Urothelium cell line (cell line): ENCODE results near the gene PLA2G4D.

Experiments
- DNase-seq: peaks from one replicate; pipeline ENCODE4 v3.0.0; 2011; ENCODE audit warnings: low spot score, mixed read lengths
- FAIRE-seq: peaks from 2 replicates; lab custom pipeline; 2011; peaks lifted over from hg19 to GRCh38; lab: Jason Lieb, UNC

The PLA2G4D gene, protein sequence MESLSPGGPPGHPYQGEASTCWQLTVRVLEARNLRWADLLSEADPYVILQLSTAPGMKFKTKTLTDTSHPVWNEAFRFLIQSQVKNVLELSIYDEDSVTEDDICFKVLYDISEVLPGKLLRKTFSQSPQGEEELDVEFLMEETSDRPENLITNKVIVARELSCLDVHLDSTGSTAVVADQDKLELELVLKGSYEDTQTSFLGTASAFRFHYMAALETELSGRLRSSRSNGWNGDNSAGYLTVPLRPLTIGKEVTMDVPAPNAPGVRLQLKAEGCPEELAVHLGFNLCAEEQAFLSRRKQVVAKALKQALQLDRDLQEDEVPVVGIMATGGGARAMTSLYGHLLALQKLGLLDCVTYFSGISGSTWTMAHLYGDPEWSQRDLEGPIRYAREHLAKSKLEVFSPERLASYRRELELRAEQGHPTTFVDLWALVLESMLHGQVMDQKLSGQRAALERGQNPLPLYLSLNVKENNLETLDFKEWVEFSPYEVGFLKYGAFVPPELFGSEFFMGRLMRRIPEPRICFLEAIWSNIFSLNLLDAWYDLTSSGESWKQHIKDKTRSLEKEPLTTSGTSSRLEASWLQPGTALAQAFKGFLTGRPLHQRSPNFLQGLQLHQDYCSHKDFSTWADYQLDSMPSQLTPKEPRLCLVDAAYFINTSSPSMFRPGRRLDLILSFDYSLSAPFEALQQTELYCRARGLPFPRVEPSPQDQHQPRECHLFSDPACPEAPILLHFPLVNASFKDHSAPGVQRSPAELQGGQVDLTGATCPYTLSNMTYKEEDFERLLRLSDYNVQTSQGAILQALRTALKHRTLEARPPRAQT

DNA sequence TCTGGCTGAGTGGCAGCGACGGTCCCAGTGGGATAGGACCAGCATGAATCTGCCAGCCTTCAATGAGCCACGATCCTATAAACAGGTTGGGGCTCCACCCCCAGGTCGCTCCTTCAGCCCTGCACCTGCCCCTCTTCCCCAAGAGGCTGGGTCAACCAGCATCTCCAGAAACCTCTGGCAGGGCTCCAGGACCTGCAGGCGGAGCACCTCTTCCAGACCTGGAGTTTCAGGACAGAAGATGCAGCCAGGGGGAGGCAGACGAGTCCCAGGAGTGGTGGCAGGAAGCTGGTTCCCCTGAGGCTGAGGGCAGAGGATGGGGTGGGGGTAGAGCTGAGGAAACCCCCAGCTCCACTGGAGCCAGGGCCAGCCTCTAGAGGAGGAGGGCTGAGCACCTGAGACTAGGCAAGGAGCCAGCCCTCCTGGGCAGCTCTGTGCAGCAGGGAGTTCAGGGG is at the start of gene PLA2G4D:
Gene PLA2G4D (minus strand): TSS at position 51 of the 452 bp plus-strand sequence. CDS start 103 bp downstream, outside the sequence.
- DNase-seq = no peak
- no peak for FAIRE-seq

DNA sequence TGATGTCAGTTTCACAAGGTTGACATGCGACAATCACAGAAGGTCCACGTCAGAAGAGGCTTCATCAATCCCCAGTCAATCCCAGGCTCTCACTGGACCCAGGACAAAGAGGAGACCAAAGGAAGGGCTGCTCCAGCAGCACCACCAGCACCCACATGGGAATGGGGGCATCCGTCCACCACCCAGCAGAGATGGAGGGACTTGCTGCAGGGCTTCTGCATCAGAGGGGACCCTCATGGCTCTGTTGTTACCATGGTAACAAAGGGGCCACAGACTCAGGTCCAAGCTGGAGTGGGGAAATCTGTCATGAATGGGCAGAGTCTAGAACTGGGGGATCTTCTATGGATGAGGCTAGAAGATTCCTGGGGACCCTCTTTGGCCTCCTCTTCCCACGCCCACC is 49.0 kb upstream of the PLA2G4D start:
- no peak for FAIRE-seq
- DNase-seq = no peak

DNA sequence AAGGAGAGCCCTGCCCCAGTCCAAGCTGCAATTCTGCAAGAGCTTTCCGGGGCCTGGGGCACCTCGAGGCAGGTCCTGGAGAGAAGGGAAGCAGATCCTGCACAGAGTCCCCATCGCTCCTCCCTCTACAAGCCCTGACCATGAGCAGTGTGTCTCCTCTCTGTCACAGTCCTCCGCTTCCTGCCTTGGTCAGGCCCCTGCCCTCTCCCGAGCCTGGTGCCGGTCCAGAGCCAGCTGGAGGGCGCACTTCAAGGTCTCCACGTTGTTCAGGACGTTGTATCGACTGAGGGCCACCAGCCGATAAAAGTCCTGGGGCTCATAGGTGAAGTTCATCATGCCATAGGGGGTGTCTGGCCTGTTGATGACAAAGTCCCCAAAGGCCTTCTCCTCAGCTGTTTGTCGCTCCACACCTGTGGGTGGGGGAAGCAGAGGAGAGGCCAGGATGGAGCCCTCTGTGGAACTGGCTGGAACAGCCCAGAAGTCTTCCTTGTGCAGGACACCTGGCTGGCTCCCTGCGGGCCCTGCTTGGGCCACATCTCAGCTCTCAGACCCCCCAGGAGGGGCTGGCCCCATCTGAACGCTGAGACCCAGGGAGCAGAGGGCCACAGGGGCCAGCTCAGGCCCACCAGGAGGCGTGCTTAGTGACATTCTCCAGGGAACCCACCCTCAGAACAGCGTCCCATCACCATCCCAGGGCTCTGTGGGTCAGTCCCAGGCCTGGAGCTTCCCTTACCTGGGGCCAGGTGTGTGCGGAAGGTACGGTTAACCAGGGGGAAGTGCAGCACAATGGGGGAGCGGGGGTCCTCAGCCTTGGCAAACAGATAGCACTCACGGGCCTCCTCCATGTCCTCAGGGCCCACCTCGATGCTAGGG is 47.7 kb upstream of the PLA2G4D start:
- DNase-seq (no peak), FAIRE-seq (no peak)

DNA sequence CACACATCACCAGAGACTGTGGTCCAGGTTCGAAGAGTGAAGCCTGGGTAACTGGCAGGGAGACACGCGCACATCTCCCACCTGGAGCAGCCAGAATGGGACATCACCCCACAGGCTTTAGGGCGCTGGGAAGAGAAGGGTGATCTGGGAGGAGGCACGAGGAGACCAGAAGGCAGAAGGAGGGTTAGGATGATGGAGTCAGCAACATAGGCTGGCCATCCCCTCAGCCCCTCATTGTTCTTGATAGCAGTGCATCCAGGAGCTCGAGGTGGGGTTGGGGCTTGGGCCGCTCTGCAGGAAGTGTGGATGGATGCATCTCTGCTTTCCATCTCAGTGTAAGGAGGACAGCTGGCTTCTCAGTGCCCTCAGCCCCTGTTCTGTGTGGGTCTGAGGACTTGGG is 46.9 kb upstream of the PLA2G4D start:
- FAIRE-seq = no peak
- no peak for DNase-seq

DNA sequence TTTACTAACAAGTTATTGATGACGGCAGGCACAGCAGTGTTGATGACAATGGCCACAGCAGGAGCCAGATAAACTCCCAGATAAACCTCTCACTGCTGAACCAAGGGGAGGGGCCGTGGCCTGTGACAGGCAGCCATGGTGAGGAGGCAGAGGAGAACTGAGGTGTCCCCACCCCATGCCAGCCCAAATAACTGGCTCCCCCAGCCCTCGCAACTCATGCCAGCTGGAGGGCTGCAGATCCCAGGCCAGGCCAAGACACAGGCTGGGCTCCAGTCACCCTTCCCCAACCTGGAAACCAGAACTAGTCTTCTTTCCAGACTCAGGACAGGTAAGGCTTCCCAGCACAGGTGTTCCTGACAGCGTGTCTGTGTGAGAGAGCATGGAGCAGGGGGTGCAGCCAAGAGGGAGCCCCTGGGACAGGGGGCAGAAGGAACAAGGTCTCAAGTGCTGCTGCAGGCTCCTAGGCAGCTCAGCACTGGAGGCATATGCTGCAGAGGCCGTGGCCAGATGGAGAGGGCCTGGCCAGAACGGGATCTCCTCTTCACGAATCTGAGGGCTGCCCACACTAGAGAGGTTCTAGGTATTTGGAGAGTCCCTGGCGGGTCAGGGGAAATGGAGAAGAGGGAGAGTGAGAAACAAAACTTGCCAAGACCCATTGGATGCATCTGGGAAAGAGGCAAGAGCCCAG is 46.2 kb upstream of the PLA2G4D start:
- no peak for FAIRE-seq
- no peak for DNase-seq

DNA sequence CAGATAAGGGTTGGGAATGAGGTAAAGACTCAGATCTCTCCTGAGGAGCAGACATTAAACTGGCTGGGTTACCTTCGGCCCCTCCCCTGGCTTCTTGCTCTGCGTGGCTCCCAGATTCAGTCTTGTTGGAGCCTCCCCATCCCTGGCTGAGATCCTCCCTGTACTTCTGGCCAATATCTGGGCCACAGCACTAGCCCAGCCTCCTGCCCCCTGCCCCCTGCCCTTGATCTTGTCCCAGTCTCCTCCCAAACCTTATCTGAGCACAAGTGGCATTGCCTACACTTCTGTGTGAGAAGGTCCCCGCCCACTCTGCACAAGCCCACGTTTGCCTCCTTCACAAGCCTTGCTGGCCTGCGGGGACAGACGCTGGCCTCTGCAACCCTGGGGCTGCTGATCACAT is 45.2 kb upstream of the PLA2G4D start:
- DNase-seq (no peak), FAIRE-seq (no peak)

DNA sequence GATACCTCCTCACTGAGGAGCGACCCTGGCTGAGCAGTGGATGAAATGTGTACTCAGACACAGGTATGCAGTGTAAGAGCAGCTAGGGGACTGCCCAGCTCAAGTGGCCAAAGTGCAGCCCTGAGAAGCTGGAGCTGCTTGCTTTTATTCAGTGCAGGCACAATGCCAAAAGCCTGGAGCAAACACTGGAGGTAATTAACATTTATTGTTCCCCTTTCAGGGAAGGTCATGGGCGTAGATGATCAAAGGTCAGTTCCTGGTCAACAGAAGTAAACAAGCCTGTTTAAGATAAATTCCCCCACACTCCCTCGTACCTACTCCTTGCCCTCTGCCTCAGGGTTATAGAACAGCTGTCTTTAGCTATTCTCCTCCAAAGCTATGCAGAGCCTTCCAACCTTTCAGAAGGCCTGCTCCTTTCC is 44.6 kb upstream of the PLA2G4D start:
- FAIRE-seq = no peak
- DNase-seq = no peak

DNA sequence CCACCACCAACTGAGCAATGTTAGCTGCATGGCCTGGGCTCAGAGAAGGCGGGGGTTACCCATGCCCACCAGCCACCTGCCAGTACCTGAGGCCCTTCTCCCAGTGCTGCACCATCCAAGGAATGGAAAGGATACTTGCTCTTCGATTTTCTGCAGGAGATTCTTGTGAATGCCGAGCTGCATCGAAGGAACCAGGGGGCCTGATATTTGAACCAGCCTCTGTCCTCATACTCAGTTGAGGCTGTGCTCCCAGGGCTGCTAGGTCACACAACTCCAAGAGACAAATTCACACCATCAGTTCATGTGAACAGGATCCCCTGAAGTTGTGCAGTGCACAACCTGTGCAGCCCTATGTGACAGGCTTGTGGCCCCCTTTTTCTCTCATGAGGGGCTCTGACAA is 44.0 kb upstream of the PLA2G4D start:
- no peak for FAIRE-seq
- DNase-seq = no peak

DNA sequence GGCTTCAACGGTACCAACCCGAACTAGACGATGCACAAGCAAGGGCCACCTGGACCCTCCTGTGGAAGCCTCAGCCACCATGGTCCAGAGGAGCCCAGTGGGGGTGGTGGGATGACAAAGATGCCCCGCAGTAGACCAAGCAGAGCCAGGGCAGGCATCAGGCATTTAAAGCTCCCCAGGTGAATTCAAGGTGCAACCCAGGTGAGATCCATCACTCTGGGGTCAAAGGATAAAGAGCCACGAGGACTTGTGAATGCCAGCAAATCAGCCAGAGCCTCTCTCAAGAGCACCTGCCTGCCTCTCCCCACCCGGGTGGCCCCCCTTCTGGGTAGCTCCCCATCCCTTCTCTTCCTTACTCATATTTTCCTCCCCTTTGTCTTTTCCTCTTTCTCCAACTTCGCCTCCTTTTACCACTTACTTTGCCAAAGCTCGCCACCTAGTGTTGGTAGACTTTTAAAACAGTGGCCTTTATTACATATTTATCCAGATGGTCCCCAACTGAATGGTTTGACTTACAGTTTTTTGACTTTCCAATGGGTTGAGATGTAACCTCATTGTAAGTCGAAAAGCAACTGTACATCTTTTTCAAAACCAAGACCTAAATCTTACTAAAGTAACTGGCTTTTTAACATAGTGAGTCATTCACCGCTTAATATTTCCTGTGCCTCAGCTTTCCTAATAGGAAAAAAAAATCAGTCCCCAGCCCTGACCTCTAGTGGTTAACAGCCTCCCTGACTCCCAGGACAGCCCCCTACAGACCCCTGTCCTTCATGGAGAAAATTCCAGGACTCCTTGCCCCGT is 43.3 kb upstream of the PLA2G4D start:
- peak; percentile 56 for DNase-seq
- no peak for FAIRE-seq

DNA sequence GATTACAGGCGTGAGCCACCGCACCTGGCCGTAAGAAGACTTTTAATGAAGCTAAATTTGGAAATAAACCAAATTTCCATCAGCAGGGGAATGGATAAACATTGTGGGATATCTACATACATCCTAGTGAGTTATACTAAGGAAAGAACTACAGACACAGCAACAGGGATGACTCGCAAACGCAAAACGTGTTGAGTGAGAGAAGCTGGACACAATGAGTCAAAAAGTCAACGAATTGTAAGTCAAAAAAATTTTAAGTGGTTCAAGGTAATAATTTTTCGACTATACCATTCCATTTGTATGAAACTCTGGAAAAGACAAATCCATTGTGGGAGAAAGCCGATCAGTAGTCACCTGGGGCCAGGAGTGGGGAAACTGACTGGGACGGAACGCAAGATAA is 42.2 kb upstream of the PLA2G4D start:
- FAIRE-seq = no peak
- DNase-seq = no peak

DNA sequence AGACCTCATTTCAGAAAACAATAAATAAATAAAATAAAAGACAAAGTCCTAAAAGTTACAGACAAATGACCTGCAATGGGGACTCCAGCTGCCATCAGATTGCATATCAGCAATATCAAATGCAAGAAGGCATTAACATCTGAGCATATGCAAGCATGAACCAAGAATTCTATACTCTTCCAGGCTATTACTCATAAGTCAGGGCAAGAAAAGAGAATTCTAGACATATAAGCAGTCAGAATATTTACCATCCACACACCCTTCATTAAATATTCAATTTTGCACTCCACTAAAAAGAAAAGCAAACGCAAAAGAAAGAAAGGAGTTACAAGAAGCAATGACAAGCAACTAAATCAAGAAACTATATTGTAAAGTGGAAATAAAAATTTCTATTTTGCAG is 41.0 kb upstream of the PLA2G4D start:
- FAIRE-seq (no peak), DNase-seq (no peak)

DNA sequence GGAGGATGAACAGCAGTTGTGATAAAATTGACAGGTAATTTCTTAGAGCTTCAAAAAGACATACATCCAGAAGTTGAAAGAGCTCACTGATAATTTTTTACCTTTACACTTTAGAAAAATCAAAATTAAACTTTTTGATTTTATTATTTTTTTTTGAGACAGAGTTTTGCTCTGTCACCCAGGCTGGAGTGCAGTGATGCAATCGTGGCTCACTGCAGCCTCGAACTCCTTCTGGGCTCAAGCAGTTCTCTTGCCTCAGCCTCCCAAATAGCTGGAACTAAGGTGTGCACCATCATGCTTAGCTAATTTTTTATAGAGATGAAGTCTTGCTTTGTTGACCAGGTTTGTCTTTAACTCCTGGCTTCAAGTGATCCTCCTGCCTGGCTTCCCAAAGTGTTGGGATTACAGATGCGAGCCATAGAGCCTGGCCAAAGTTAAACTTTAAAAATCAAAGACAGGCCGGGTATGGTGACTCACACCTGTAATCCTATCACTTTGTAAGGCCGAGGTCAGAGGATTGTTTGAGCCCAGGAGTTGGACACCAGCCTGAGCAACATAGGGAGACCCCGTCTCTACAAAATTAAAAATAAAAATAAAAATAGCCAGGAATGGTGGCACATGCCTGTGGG is 40.4 kb upstream of the PLA2G4D start:
- no peak for DNase-seq
- no peak for FAIRE-seq

DNA sequence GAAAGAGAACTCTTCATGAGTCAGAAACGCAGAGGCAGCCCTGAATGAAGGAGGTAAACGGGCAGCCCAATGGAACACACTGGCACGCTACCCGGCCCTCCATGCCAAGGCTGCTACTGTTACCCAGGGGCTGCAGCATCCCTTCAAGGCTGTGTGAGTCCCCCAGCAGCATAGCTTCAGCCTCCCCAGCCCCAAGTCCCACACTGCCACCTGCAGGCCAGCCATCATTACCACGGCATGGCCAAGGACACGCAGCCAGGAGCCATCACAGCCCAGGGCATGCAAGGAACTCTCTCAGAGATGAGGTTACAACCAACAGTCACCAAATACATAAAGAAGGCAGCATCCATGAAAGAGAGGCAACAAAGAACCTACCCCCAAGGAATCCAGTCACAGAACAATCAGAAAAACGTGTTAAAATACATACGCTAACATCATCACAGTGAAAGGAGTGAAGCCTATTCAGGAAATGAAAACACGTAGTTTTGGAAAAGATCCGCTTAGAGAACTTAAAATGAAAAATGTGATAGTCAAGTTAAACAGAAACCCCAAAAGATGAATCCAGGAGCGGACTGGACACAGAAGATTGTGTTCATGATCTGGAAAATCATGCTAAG is 39.6 kb upstream of the PLA2G4D start:
- DNase-seq = peak; percentile 74
- peak; percentile 91 for FAIRE-seq

DNA sequence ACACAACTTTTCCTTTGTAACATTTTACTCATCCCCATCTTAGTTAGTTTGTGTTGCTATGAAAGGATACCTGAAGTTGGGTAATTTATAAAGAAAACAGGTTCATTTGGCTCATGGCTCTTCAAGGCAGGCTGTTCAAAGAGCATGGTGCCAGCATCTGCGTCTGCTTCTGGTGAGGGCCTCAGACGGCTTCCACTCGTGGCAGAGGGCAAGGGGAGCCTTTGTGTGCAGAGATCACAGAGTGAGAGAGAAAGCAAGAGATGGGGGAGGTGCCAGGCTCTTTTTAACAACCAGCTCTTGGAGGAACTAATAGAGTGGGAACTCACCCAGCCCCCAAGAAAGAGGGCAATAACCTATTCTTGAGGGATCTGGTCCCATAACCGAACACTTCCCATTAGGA is 39.0 kb upstream of the PLA2G4D start:
- no peak for FAIRE-seq
- no peak for DNase-seq

DNA sequence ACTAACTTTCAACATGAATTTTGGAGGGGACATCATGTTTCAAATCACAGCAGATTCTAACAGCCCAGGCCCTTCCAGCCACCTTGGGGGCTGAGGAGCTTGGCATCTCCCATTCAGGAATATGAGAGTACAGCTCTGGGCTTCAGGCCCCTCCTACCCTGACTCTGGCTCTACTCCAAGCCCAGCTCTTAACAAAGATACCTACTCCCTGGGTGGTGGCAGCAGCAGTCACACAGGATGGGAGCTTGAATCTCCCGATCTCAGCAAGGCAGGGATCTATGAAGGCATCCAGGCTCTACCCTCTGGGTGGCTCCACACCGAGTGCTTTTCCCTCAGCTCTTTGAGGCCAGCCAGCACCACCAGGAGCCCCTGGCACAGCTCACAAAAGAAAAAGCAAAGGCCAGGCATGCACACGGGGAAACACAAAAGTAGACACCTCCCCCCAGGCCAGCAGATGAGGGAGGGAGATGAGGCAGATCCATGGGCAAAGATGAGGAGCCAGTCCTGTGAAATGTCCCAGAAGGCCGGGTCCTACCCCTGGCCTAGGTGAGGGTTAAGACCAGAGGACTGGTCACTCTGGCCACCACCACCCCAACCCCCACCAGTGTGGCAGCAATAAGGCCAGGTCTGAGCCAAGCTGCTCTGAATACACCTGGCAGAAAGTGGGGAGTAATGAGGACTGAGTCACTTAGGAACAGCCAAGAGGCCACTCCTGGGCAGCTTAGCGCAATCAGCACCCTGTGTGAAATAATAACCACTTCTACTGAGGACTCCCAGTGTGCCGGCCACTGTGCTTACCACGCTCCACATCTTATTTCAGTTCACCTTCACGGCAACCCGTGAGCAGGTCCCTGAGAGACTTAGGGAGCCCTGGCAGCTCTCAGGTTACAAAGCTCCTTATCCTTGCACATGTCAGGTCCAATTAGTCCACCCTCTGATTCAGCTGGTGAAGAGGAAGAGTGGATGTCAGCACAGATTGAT is 37.8 kb upstream of the PLA2G4D start:
- DNase-seq (no peak), FAIRE-seq (no peak)

DNA sequence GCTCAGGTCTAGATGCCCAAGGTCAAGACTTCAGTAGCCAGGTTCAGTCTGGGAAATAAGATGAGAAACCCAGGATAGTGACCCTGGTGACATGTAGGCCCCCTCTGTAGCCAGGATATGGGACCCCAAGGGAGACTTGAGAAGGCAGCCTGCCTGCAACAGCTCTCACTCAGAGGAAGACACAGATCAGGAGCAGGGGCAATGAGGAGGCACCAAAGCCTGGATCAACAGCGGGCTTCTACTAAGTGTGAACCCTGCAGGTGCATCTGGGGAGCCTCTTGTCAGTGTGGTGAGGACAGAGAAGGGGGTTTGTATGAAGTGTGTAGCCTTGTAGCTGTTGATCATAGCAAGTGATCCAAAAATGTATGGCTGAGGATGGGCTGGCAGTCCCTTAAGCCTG is 36.6 kb upstream of the PLA2G4D start:
- DNase-seq (no peak), FAIRE-seq (no peak)

DNA sequence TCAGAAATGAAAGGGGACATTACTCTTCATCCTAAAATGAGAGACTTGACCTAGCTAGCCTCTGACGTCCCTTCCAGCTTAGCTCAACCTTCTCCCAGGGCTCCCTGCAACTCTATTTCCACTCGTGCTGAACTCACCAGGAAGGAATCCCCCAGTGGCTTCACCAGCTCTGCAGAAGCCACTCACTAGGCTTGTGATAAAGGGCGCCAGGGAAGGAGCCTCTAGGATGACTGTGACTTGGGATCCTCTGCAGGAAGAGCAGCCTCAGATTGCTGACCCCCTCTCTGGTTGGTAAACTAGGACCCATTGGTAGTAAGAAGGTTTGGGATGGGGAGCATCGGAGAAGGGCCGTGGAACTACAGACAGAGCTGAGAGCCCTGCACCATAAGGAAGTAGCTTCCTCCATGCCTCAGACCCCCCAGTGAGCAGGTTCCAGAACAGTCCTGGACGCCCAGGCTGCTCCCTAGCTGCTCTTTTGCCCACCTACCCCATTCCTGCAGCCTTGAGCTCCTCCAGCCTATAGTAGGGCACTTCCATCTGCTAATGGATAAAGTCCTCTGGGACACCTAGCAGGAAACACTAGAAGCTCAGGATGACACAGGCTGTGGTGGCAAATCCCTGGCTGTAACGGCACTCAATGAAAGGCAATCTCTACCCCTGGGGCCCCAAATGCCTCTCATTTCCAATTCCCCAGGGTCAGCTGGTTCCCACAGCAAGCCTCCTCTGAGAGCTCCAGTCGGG is 36.1 kb upstream of the PLA2G4D start:
- no peak for FAIRE-seq
- no peak for DNase-seq
